Activated gamma-delta T cell treated with Interleukin-2 at 50 U/mL for 16 hours (primary cell): ENCODE results near the gene SHC3.

ENCODE experiments used
- DNase-seq: peaks from one replicate; pipeline ENCODE4 v3.0.0-alpha.2; 2020

Gene SHC3

DNA sequence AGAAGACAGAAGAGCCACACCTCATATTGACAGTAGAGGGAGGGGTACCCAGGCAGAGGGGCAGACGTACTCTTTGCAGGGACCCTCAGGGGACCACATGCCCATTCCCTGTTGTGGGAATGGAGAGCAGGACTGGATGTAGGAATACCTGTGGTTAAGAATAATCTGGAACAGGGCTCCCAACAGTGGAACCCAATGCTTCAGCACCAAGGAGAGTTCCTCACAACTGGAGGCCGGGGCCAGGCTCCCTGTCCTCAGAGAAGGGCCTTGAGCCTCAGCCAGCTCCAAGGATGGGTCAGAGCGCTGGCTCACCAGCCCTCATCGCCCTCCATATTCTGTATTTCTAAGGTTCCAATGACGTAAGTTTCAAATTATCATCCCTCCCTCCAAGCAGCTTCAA lies 7.4 kb upstream of the SHC3 start:
- DNase-seq = no peak

DNA sequence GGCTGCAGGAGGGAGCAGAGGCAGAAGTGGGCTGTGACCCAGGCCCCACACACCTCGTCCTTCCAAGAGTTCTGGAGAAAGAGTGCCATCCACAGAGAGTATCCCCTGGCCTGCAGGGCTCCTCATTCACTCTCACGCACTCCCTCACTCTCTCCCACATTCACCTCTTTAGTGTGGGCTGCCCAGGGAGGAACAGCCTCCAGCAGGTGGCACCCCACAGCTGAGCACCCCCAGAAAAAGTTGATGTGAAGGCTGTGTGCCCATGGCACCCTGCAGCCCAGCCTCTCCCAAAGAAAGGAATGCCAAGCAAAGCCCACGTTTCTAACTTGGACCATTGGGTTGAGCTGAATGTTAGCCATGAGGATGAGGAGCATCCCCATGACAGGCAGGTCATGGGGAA lies 4.5 kb upstream of the SHC3 start:
- DNase-seq = no peak

DNA sequence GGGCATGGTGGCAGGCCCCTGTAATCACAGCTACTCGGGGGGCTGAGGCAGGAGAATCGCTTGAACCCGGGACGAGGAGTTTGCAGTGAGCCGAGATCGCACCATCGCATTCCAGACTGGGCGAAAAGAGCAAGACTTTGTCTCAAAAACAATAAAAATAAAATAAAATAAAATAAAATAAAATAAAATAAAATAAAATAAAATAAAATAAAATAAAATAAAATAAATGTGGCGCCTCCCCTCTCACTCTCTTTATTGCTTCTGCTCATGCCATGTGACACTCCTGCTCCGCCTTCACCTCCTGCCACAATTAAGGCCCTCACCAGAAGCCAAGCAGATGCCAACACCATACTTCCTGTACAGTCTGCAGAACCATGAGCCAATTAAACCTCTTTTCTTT lies 3.8 kb upstream of the SHC3 start:
- DNase-seq = no peak

DNA sequence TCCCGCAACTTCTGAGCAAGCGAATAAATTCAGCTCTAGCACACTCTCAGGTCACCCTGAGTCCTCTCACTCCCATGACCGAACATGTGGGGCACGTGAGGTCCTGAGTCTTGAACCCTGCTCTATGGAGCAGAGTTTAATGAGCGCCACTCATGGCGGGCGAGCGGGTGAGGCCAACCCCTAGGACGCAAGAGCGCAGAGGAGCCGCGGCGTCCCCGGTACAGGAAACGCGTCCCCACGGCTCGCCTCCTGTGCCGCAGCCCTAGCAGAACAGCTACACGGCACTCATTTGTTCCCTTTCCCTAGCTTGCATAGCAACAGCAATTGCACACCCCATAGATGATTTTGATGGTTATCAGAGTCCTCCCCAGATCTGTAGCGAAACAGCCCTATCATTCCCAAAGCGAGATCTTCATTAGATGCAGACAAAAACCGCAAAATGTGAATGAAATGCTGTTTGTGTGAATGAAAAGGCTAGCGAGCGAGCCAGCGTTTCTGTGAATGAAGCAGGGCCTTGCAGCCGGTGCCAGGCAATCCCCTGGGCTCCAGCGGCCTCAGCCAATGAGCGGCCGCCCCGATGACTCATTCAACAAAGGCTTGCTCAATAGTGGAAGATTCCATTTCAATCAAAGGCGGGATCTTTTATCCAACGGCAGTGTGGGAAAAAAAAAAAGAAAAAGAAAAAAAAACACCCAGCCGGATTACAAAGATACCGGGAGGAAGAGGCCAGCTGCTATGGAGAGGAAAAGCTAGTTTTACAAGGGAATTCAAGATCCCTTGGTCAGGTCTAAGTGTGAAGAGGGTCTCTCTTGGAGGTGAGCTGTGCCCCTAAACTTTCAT lies 1.5 kb upstream of the SHC3 start:
- no peak for DNase-seq

DNA sequence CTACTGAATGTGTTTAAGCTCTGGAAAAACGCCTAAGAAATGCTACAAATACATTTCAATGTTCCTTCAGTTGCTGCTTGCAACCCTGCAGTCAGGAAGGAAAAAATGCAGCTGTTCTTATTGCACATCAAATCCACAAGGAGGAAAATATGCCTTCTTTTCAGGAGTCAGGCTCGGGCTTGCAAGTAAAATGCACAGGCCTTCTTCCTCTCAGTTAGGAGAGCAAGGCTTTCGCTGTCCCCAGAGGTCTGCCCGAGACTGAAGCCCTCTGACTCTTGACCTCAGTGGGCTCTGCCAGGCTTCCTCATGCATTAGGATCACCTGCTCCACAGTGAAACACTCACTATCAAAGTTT lies 899 bp upstream of the SHC3 start:
- DNase-seq = no peak

DNA sequence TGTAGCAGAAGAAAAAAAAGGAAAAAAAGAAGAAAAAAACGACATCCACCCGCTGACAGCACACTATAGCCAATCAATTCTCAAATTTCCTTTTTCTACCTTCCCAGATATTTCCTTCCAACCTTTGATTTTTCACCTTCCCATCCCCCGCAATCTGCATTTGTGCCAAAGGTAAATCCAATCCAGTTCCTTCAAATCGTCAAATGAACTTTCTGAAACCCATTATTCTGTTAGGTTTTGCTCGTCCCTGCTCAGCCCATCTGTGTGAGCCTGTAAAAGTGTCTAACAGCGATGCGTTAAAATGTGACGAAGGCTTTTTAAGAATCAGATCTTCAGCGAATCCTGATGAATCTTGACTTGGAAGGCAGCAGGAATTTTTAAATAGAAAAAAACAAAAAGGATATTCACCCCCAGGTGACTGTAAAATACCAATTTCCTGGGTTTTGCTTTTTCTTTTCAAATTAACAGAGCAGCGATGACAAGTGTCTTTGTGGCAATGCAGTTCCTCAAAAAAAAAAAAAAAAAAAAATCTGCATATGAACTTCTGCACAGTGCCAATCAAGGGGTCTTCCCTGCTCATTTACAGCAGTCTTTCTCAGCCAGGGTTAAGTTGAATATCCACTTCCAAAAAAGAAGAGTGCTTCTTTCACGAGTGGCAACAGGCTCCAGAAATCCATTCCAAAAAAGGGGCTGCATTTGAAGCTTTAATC lies 367 bp upstream of the SHC3 start:
- no peak for DNase-seq

DNA sequence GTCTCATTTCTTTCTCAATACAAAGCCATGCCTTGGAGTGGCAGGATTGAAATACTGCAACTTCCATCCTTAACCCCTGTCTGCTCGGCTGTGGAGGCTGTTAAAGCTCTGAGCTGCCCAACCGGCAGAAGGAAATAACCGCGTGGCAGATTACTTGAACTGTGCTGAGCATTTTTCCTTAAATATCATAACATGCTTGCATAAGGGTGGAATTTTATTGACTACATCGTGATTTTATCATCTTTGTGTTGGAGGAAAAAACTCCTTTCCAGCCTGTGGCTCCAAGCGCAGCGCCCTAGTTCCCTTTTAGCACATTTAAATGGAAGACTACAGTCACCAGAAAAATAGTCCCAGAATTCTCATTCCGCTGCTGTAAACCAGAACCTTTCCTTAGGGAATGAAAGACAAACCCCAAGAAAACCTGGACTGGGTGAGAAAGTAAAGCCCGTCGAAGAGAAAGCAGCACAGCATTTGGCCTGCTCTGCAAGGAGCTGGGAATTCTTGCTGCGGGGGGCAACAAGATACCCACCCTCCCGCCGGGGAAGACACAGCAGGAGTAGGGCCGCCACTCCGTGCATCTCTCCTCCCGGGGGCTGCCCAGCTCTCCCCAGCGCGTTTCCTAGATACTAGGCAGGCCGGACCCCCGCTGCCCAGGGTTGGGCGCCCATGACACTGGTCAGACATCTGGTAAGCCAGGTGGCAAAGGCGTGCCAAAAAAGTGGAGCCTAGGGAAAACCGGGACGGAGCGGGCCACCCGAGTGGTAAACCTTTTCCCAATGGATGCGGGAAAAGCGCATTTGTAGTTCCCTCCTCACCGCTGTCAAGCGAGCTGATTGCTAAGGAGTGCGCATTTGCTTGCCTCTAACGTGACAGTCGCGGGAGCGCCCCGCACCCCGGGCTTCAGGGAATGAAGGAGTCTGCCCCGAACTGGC lies 1.3 kb downstream of the SHC3 start:
- no peak for DNase-seq

DNA sequence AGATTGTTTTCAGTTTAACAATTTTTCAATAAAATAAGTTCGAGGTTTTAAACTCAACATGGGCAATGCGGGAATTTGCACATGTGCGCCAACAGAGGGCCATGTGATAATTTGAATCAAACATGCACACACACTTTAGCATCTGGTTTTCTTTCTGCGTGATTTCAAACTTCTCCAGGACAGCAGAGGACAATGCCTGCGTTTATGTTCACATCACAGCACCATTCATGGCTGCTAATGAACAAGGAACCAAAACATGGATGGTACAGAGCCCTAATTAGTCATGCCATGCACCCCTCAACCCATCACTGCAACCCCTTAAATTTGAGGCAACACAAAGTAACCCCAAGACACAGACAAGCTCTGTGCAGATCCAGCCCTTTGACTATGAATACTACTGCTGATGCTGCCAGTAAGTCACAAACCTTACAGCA lies 2.8 kb downstream of the SHC3 start:
- no peak for DNase-seq

DNA sequence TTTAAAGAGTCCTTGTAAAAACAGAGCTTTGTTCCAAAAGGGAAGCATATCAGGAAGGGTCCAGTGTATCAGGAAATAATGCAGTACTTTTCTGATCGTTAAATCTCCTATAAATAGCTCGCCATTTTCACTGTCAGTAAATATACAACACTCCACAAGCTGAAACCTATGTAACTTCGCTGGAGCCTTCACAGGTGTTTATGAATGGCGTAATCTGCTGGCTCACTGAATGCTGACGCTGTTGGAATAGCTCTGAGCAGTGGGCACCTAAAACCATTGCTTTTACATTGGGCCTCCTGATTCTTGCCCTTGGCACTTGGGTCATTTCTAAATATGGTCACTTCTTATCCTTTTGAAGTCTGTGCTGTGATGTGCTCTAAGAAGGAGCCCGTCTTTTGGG lies 4.3 kb downstream of the SHC3 start:
- no peak for DNase-seq

DNA sequence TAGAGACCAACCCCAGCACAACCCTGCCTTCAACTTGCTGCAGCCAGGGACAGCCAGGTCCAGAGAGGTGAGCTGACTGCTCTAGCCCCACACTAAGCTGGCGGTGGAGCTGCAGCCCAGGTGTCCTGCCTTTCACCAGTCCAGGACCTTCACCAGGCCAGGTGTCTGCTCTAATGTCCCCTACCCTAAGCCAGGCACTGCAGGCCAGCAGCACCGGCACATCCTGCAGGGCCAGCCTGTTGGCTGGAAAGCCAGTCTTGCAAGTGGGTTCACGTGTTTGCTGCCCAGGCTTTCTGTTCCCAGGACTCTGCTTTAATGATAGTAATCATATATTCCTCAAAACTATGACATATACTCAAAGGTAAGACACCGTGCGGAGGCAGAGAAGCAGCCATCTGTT lies 5.5 kb downstream of the SHC3 start:
- DNase-seq = no peak

DNA sequence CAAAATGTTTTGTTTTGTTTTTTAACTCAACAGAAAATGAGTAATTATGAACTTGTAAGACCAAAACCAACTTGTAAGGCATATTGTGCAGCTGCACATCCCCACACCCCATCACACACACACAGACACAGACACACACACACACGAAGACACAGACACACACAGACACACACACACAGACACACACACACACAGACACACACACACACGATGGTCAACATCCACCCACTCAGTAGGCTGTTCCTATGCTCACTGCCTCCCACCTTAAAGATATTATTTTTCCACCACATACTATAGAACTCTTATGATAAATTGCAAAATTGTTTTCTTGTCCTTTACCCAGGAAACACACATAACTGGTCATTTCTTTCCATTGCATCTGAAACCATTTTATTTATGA lies 6.2 kb downstream of the SHC3 start:
- DNase-seq = no peak

DNA sequence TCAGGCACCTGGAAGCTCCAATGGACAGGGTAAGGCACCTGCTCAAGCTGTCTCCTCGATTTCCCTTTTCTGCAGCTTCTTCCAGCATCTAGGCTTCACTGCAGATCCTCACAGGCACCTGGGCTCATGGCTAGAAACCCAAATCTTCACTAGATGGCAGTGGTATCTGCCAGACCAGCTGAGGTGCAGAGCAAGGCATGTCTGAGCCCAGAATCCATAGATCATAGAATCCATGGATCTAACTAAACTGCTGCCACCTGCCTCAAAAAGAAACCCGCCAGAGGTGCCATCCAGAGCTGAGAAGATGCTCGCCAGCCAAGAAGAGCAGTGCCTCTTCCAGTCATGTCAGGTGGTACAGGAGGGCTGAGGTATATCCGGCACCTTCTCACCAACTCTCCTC lies 6.9 kb downstream of the SHC3 start:
- DNase-seq = no peak

DNA sequence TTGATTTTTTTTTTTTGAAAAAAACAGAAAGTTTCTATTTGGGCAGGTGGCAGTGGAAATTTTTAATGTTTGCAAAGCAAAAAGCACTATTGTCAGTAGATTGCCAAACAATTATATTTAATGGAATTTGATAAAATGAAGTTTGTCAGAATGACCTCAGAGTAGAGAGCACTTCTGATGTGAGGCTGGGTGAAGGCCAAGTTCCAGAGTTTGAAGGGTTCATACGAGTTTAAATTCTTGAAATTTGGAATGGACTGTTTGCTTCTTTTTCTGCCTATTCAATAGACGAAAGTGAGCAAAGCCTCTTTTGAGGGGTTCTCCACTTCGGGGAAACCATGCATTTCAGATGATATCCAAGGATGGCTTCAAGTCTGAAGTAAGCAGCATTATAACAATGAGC lies 7.4 kb downstream of the SHC3 start:
- no peak for DNase-seq

DNA sequence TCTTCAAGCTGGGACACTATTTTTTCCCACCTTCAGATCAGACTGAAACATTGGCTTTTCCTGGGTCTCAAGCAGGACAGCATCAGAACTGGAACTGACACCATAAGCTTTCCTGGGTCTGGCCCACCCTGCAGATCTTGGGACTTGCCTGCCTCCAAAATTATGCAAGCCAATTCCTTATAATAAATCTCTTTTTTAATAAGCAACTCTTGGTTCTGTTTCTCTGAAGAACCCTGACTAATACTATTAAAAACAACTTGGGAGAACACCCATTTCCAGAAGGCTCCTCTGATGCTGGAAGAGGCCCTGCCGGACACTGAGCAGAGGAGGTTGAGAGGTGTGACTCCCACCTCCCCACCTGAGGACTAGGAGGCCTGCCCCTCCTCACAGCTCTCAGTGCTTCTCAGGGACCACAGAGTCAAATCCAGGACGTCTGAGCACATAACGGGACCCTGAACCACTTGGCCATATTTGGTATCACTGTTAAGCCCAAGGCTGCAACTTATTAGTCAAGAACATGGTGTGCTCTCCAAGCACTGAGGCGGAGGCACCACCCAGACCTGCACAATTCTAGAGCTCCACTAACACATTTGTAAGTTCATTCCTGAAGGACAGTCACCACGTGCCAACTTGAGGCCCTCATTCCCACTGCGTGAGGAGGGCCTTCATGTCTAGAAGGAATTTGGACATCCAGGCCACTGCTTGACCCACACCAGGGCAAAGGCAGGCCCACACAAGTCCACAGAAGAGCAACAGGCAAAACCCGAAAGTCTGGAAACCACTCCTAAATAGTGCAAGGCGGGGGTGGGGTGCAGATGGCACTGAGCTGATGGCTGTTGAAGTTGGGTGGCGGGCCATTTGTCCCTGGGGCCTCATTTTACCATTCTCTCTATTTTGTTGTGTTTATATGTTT lies 9.5 kb downstream of the SHC3 start:
- no peak for DNase-seq

DNA sequence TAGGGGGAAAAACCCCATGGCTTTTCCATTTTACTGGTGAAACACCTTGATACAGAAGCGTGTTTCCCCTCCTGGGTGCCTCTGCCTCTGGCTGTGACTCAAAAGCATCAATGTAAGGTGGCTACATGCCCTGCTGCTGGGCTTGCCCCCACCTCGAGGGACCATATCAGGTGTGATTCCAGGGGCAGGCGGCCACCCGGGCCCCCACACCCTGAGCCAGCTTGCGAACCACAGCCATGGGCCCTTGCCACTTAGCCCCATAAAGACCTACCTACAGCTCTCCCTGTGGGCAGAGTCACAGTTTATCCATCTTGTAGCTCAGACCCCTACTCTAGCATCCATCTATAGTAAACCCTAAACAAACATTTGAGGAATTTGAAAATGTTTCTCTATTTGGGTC lies 10.8 kb downstream of the SHC3 start:
- DNase-seq = no peak

DNA sequence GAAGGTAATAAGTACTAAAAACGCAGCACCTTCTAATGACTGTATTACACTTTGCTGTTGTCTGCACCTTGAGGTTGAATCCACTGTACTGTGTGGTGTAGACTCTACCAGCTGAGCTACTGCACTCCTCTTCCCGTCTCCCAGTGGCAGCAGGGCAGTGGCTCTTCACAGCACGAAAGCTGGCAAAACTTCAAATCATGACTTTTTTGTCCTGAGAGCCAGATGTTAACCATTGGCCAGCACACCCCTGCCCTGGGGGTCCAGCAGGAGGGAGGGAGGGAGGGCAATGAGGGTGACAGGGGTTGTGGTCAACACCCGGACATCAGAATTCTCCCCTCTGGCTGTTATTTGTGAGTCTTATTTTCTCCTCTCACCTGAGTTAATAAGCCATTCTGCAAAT lies 11.8 kb downstream of the SHC3 start:
- no peak for DNase-seq

DNA sequence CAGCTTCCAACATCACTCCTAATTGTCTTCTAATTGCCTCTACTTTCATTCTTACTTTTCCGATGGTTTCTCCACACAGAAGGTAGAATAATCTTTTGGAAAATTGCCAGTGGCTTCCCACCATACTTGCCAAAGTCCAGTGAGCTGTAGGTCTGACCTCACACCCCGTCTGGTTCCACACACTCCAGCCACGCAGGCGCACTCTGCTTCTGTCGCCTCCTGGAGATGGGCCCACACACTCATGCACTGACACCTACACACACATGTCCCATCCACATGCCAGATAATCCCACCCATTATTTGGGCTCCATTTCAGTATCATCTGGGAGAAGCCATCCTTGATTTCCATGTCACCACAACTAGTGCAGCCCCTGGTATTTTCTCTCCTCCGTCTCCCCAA lies 12.7 kb downstream of the SHC3 start:
- DNase-seq = no peak

DNA sequence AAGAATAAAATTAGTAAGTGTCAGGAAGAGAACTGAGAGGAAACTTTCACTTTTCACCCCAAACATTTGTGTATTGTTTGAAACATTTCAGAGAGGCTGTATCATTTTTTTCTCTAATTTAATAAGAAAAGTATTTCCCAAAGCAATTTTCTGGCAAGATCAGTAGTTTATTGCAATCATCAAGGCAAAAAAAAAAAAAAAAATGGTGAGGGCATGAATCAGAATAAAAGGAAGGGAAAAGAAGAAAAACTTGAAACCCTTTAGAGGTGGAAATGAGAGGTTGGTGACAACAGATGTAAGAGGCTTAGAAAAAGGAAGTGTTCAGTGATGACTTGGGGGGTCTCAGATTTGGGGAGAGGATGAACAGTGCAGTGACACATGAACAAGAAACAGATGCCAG lies 13.3 kb downstream of the SHC3 start:
- DNase-seq = no peak

DNA sequence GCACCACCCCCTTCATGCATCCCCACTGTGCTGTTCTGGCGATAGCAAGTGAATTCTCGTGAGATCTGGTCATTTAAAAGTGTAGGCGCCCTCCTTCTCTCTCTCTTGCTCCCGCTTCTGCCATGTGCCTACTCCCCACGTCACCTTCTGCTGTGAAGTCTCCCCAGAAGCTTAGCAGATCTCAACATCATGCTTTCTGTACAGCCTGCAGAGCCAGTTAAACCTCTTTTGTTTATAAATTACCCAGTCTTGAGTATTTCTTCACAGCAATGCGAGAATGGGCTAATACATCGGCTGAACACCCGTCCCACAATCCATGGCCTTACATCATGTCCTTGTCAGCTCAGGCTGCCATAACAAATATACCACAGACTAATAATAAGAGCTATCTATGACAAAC lies 17.4 kb downstream of the SHC3 start:
- DNase-seq = no peak

DNA sequence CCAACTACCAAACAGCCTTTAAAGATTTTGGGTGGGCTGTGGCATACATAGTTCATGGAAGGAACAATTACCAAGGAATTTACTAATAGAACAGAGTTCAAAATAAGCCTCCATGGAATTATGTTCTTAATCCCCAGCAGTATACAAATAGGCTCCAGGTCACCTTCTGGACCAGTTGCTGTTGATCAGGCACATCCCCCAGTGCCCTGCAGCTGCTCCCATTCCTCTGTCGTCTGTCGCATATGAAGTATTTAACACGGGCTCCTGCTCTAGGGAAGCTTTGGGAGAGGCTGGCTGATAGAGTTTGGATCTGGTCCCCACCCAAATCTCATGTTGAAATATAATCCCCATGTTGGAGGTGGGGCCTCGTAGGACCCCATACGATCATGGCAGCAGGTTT lies 17.8 kb downstream of the SHC3 start:
- DNase-seq = no peak

DNA sequence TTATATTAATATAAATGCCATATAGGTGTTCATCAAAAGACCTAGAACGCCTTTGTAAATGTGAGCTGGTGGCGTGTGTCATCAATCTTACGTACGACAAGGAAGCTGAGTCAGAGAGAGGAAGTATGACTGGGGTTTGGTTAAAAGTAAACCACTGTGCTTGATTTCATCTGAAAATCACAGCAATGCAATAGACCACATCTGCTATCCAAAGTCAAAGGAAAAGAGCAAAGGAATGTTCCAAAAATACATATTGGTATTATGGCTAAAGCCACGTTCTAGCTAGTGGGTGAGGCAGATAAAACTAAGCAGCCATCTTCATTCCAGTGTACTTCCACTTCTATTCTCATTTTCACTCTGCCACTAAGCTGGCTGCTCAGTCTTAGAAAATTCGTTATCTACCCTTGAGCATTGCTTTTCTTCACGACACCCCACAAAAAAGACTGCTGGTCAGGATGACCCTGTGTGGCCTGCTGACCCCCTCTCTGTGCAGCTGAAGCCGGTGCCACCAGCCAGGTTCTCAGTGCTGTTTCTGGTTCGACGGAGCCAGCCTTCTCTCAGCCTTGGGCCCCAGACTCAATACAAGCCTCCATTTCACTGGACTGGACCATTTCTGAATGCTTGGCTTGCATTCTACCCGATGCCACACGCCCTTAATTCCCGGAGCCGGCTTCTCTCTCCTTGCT lies 23.8 kb downstream of the SHC3 start:
- no peak for DNase-seq

DNA sequence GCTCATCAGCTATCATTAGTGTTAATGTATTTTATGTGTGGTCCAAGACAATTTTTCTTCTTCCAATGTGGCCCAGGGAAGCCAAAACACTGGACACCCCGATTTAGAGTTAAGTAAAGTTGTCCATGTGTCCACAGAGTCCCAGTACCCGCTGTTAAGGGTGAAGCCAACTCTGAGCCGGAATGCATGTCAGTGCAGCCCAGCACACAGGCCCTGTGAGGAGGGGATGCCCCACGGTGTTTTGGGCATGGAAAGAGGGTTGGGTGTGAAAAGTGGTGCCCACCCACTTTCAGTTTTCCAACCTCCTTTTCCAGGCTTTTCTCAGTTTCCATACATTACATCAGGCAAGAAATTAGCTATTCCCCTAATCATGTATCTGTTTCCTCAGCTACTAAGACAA lies 24.4 kb downstream of the SHC3 start:
- DNase-seq = no peak
